ENCODE measurements around the gene GPC6.

DNA sequence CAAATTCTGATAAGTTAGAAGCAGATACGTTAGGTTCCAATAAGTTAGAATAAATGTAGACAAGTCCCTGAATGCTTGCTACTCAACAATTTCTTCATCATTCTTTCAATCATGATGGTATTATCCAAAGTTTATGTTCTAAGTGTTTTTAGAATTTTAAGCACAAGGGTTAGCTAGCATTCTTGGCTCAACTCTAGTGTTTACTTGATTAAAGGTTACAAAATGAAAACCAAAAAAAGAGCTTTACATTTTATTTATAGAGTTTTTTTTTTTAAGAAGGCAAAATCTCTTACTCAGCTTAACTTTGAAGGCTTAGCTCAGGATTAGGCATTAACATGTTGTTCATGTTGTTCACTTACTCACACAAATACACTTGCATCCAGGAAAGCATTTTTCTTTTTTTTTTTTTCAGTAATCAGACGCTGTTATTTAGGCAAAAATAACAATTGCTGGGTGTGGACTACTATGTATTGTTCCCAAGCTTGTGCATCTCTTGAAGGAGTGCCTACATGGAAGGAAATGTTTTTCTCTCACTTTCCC is 832.3 kb downstream of the GPC6 start:
- TF ChIP-seq GATA3 (IDR thresholded peaks at IDR 0.05; ENCODE audit: low read depth, low read length) = no peak
- TF ChIP-seq GATA2 (IDR thresholded peaks at IDR 0.05; ENCODE audit: low read depth, low read length) = no peak

All from SH-SY5Y (cell line).